Measurements from ENCODE around the gene NCAM1.

NCAM1 gene

DNA sequence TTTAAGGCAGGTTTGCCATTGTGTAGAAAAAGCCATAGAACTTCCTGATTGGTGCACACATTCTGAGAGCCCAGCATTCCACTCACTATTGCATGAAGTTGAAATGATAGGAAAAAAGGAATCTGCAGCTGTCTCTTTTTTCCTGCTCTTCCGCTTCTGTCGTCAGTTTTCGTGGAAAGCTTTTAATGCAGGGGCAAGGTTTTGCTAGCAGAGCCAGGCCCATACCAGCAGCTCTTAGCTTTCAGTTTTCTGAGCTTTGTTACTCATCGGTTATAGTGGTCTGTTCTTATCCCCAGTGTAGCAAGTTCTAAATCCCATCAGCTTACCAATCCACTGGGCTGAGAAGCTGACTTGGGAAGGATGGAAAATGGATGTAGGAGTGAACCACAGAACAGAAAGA, 190.3 kb downstream of the NCAM1 start:
- Histone ChIP-seq H3K9me3 (ENCODE audit: severe bottlenecking) (no peaks in the 10 kb centered on the region), H3K27ac (no peak overlapping the region), H3K4me3 (ENCODE audit: low read depth, low read length) (no peak overlapping the region), H3K36me3 (no peaks in the 10 kb centered on the region), H3K27me3 (ENCODE audit: insufficient read depth, low read depth, severe bottlenecking) (no peaks in the 10 kb centered on the region)
- no peak for DNase-seq
- TF ChIP-seq, protein P1, sequence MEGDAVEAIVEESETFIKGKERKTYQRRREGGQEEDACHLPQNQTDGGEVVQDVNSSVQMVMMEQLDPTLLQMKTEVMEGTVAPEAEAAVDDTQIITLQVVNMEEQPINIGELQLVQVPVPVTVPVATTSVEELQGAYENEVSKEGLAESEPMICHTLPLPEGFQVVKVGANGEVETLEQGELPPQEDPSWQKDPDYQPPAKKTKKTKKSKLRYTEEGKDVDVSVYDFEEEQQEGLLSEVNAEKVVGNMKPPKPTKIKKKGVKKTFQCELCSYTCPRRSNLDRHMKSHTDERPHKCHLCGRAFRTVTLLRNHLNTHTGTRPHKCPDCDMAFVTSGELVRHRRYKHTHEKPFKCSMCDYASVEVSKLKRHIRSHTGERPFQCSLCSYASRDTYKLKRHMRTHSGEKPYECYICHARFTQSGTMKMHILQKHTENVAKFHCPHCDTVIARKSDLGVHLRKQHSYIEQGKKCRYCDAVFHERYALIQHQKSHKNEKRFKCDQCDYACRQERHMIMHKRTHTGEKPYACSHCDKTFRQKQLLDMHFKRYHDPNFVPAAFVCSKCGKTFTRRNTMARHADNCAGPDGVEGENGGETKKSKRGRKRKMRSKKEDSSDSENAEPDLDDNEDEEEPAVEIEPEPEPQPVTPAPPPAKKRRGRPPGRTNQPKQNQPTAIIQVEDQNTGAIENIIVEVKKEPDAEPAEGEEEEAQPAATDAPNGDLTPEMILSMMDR (IDR thresholded peaks at IDR 0.05; ENCODE audit: low read depth, low read length), result no peak

DNA sequence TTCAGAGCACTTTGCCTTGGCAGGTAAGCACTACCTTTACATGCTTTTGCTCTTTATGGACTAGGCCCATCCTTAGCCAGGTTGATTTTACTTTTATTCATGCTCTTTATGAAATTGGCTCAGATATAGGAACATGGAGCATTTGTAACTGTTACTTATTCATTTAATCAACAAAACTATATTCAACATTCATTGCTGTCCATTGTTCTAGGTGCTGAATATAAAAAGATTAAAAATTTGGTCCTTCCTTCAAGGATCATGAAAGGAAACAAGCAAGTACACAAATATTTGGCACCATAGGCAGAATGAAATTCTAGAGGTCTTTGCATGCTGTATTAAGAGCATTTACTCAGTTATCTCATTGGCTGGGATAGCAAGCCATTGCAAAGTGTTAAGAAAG, 191.3 kb downstream of the NCAM1 start:
- TF ChIP-seq, protein P1 (IDR thresholded peaks at IDR 0.05; ENCODE audit: low read depth, low read length), result no peak
- DNase-seq, result no peak
- Histone ChIP-seq H3K27me3 (ENCODE audit: insufficient read depth, low read depth, severe bottlenecking) (no peaks in the 10 kb centered on the region), H3K9me3 (ENCODE audit: severe bottlenecking) (no peaks in the 10 kb centered on the region), H3K36me3 (no peaks in the 10 kb centered on the region), H3K4me3 (ENCODE audit: low read depth, low read length) (no peak overlapping the region), H3K27ac (no peak overlapping the region)

DNA sequence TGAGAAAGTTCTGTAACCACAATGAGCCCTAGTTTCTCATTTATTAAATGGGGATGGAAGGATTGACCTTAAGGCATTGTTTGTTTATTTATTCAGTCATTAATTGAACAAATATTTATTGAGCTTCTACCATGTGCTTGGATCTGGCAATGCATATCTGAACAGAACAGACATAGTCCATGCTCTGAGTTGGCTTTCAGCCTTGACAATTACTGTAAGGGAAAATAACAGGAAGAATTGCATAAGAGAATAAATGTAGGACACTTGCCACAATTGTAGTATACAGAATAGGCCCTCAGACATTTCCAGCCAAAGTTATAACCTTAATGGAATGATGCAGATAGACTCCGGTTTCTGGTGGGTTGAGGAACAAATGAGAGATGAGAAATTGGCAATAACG, 192.6 kb downstream of the NCAM1 start:
- Histone ChIP-seq H3K27ac (no peak overlapping the region), H3K36me3 (no peaks in the 10 kb centered on the region), H3K9me3 (ENCODE audit: severe bottlenecking) (no peaks in the 10 kb centered on the region), H3K4me3 (ENCODE audit: low read depth, low read length) (no peak overlapping the region), H3K27me3 (ENCODE audit: insufficient read depth, low read depth, severe bottlenecking) (no peaks in the 10 kb centered on the region)
- TF ChIP-seq, protein P1 (IDR thresholded peaks at IDR 0.05; ENCODE audit: low read depth, low read length), result no peak
- DNase-seq, result no peak

DNA sequence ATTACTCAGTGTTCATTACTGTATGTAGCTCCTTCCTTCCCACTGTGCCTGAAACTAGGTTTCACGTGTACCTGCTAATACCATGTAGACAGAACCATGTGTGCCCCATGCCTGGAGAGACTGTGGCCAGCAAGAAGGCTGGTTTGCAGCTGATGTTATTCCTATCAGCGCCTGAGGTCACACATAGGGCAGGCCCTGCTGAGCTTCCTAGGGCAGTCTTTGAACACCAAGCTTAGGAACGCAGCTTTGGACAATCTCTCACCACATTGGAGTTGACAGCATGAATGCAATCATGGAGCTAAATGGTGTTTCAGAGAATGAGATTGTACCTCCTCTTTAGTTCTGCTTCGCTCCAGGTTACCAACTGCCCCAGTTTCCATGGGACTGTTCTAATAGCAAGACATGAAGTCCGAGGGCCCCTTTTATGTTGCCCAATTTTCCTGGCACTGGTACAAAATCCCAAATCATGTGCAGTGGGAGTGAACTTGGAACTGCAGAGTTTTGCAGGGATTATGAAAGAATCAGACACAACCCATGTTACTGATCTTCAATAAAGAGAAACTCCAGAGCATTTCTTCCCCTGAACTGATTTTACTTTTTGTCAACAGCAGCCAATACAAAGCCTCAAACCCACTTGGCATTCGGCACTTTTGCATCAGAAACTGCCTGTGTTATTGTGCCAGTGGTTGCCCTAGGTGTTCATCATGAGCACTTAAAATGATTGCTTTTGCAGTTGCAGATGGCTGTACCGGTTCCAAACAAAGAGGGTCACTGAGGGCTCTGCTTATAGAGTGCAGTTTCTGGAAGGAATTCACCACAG, 199.0 kb downstream of the NCAM1 start:
- TF ChIP-seq, protein P1 (IDR thresholded peaks at IDR 0.05; ENCODE audit: low read depth, low read length), result no peak
- DNase-seq, result no peak
- Histone ChIP-seq H3K36me3 (no peaks in the 10 kb centered on the region), H3K27me3 (ENCODE audit: insufficient read depth, low read depth, severe bottlenecking) (no peaks in the 10 kb centered on the region), H3K9me3 (ENCODE audit: severe bottlenecking) (no peaks in the 10 kb centered on the region), H3K4me3 (ENCODE audit: low read depth, low read length) (no peak overlapping the region), H3K27ac (no peak overlapping the region)

DNA sequence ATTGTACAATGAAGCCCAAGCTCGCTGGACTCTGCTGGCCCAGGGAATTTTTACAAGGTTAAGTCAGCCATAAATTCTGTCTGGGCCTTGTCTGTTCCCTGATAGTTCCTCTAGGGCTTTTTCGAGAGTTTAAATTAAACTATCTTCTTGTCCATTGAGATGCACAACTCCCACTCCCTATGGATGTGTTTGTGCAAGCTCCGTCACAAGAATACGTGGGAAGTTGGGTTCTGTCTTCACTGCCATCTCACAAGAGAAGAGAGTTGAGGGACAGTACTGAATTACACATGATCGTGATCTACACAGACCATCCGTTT, 199.5 kb downstream of the NCAM1 start:
- H3K9me3 ChIP-seq (ENCODE audit: severe bottlenecking), result no peaks in the 10 kb centered on the region
- no peaks in the 10 kb centered on the region for H3K36me3 ChIP-seq
- DNase-seq, result no peak
- H3K4me3 ChIP-seq (ENCODE audit: low read depth, low read length), result no peak overlapping the region
- TF ChIP-seq, protein P1 (IDR thresholded peaks at IDR 0.05; ENCODE audit: low read depth, low read length), result no peak
- H3K27me3 ChIP-seq (ENCODE audit: insufficient read depth, low read depth, severe bottlenecking), result no peaks in the 10 kb centered on the region
- H3K27ac ChIP-seq, result no peak overlapping the region

Measured in WERI-Rb-1 (cell line).